Fibroblast of mammary gland (primary cell): Measurements from ENCODE around the gene CHST1.

Source experiments
- DNase-seq: peaks from one replicate; pipeline ENCODE4 v3.0.0-alpha.2; 2010; ENCODE audit warnings: low read depth
- H3K4me3 ChIP-seq: 2 replicates; pipeline ENCODE4 v1.5.1; 2011; ENCODE audit warnings: low read depth, mild to moderate bottlenecking, low read length, moderate library complexity; ENCODE audit not compliant: control insufficient read depth
- CTCF ChIP-seq: conservative IDR thresholded peaks from 2 replicates; pipeline ENCODE4 v1.5.1; 2011; ENCODE audit warnings: low read depth, low read length, inconsistent platforms; ENCODE audit not compliant: control insufficient read depth, insufficient read depth

The CHST1 gene

GRCh38 chr11:45660729-45661438 is 4.5 kb downstream of the CHST1 start:
- TF ChIP-seq CTCF: no peak
- DNase-seq: no peak
- H3K4me3 ChIP-seq: no peak overlapping the region

GRCh38 chr11:45659818-45660160 is 5.6 kb downstream of the CHST1 start:
- H3K4me3 ChIP-seq: no peak overlapping the region
- no peak for DNase-seq
- no peak for TF ChIP-seq CTCF

DNA sequence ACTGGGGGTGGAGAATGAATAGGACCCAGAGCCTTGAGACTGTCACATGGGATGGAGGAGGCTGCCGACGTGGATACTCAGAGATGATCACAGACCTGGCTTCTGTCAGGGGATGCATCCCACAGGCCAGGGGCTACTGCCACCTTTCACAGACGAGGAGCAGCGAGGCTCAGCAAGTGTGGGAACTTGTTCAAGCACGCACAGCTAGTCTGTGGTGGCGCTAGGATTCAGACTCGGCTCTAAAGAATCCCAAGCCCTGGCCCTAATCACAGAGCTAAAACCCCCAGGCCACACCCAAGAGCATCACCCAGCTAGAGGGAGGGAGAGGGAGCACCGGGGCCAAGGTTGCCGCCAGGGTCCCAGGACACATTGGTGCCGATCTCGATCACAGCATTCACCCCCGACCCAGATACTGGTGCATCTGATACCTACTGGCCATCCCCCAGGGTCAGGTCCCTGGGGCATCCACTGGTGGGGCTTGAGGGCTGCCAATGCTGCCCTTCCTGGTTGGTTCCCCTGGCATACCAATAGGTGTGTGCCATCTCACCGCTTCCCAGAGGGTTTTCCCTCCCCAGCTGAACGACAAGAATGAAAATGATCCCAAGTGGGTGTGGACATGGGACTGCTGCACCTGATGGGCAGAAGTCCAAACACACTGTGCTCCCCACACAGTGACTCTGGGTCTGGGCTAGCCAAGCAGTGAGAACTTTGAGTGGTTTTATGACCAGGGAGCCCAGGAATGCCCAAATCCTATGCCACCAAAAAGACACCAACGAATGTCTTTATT is 6.2 kb downstream of the CHST1 start:
- DNase-seq: no peak
- TF ChIP-seq CTCF: no peak
- no peak overlapping the region for H3K4me3 ChIP-seq

- no peak overlapping the region for H3K4me3 ChIP-seq
- peak; percentile 62 for DNase-seq
- TF ChIP-seq CTCF: no peak
Observed at GRCh38 chr11:45658292-45658991, 7.0 kb downstream of the CHST1 start.

- no peak overlapping the region for H3K4me3 ChIP-seq
- DNase-seq: no peak
- TF ChIP-seq CTCF: no peak
Observed at GRCh38 chr11:45657496-45658260, 7.7 kb downstream of the CHST1 start.

DNA sequence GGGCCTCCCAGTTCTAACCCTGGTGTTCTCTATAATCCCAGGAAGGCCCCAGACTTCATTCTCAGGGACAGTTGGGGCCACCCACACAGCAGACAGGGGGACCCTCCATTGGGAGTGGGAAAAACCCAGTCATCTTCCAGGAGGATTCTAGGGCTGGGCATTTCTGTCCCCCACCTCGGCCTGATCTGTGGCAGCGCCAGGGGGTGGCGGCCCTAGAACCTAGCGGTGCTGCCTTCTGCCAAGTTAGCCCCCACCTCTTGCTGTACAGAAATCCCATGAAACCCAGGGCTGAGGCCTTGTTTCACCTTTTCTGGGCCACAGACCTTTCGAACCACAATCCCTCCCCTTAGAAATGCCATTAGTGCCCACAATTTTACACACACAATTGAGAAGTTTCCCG is 9.6 kb downstream of the CHST1 start:
- TF ChIP-seq CTCF: no peak
- H3K4me3 ChIP-seq: no peak overlapping the region
- DNase-seq: no peak
